Smooth muscle cell (in vitro differentiated cells): ENCODE measurements around the gene SLC36A2. TPM values are rescaled to one million over a fixed set of nuclear protein-coding genes. Genes with fewer than 3 reads are reported as not detected.

Source experiments
- DNase-seq: peaks from one replicate; lab custom pipeline; 2025; ENCODE audit not compliant: unreplicated experiment; lab: John Stamatoyannopoulos, UW
- H2AFZ ChIP-seq: fragments of 200-600 bp; sonication (generic); 2 replicates; pipeline ENCODE4 v1.6.0; 2016; ENCODE audit warnings: antibody characterized with exemption, low read depth, mild to moderate bottlenecking
- H3F3A ChIP-seq: fragments of 200-600 bp; sonication (generic); 2 replicates; pipeline ENCODE4 v1.6.0; 2017; ENCODE audit warnings: antibody characterized with exemption, low read depth
- H3K27ac ChIP-seq: fragments of 200-600 bp; sonication (generic); 2 replicates; pipeline ENCODE4 v1.5.1; 2016; ENCODE audit warnings: low read depth, mild to moderate bottlenecking
- H3K27me3 ChIP-seq: fragments of 200-600 bp; sonication (generic); 2 replicates; pipeline ENCODE4 v1.6.1; 2016; ENCODE audit warnings: low read depth, mild to moderate bottlenecking
- H3K36me3 ChIP-seq: fragments of 200-600 bp; sonication (generic); 2 replicates; pipeline ENCODE4 v1.5.1; 2016; ENCODE audit warnings: low read depth
- H3K4me1 ChIP-seq: fragments of 200-600 bp; sonication (generic); 2 replicates; pipeline ENCODE4 v1.5.1; 2016; ENCODE audit warnings: low read depth
- H3K4me2 ChIP-seq: fragments of 200-600 bp; sonication (generic); 2 replicates; pipeline ENCODE4 v1.6.0; 2016; ENCODE audit warnings: mild to moderate bottlenecking
- H3K4me3 ChIP-seq: fragments of 200-600 bp; sonication (generic); 2 replicates; pipeline ENCODE4 v1.5.1; 2016; ENCODE audit warnings: mild to moderate bottlenecking
- H3K79me2 ChIP-seq: fragments of 200-600 bp; sonication (generic); 2 replicates; pipeline ENCODE4 v1.6.0; 2016; ENCODE audit warnings: low read depth, mild to moderate bottlenecking
- H3K9ac ChIP-seq: fragments of 200-600 bp; sonication (generic); 2 replicates; pipeline ENCODE4 v1.6.0; 2016; ENCODE audit warnings: low read depth
- H3K9me3 ChIP-seq: fragments of 200-600 bp; sonication (generic); replicated peaks from 2 replicates; pipeline ENCODE4 v1.5.1; 2016; ENCODE audit warnings: low read depth
- H4K20me1 ChIP-seq: fragments of 200-600 bp; sonication (generic); 2 replicates; pipeline ENCODE4 v1.6.0; 2016; ENCODE audit warnings: low read depth
- CTCF ChIP-seq: fragments of 200-600 bp; sonication (generic); IDR thresholded peaks from 2 replicates; pipeline ENCODE4 v1.5.1; 2017; ENCODE audit warnings: borderline replicate concordance, mild to moderate bottlenecking, antibody characterized with exemption; ENCODE audit not compliant: insufficient read depth, poor library complexity, severe bottlenecking
- WGBS: methylation state at CpG from one replicate; pipeline ENCODE4 v1.1.7; 2016; ENCODE audit warnings: low lambda C conversion rate; 5-methylcytosine and 5-hydroxymethylcytosine counted together
- polyA plus RNA-seq: library from polyadenylated mRNA; unstranded; fragments of >200 nt; fragmentation: Nextera tagmentation; extraction: Ambion mirVana; gene quantifications from 2 replicates; pipeline ENCODE4 v1.2.1, GENCODE V29; 2016
- total RNA-seq: library from RNA; depleted of rRNA; stranded (reverse); fragments of >200 nt; gene quantifications from 2 replicates; pipeline ENCODE4 v1.2.3, GENCODE V29; 2014

The SLC36A2 gene
- total and polyA plus RNA-seq, 2 experiments from 2014 or later, result not detected

DNA sequence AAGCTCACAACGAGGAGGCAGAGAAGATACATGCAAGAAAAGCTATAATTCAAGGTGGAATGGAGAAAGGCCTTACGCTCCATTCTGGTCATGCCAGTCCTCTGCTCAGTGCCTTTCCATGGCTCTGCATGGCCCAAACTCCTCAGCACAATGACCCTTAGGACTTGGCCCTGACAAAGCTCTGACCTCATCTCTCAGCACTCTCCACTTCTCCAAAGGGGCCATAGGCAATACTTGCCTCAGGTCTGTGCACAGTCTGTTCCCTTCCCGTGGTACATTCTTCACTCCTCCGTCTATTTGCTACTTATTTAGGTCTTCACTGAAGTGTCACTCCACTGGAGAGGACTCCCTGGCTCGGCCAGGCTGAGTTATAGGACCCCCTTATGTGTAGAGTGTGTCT lies 68.5 kb downstream of the SLC36A2 start:
- H3K4me3 ChIP-seq, result no peak overlapping the region
- WGBS, result 90% methylated on average over 5 of the region's 5 CpGs

DNA sequence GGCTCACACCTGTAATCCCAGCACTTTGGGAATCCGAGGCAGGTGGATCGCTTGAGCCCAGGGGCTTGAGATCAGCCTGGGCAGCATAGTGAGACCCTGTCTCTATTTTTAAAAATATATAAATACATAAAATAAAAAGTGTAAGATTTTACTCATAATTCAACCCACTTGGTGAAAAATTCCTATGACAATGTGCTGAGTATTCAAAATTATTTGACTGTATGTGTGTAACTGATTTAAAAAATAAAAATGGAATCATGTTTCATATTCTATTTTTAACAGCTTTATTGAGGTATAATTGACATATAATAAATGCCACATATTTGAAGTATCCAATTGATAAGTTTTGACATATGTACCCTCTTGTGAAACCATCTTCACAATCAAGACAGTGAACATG lies 71.6 kb downstream of the SLC36A2 start:
- 99% methylated on average over 2 of the region's 2 CpGs for WGBS

More for the DNA sequence above, 68.5 kb downstream of the SLC36A2 start:
- no peak overlapping the region for H3K27ac ChIP-seq
- no peak overlapping the region for H3K9ac ChIP-seq
- no peaks in the 10 kb centered on the region for H3K9me3 ChIP-seq
- peaks cover 5% of the 10 kb centered on the region for H3K27me3 ChIP-seq
- no peaks in the 10 kb centered on the region for H3K36me3 ChIP-seq
- no peaks in the 10 kb centered on the region for H3F3A ChIP-seq
- H3K79me2 ChIP-seq, result no peaks in the 10 kb centered on the region
- no peak overlapping the region for H3K4me2 ChIP-seq
- H4K20me1 ChIP-seq, result no peaks in the 10 kb centered on the region
- no peak for DNase-seq
- no peaks in the 10 kb centered on the region for H3K4me1 ChIP-seq
- TF ChIP-seq CTCF, result no peak
- no peak overlapping the region for H2AFZ ChIP-seq

DNA sequence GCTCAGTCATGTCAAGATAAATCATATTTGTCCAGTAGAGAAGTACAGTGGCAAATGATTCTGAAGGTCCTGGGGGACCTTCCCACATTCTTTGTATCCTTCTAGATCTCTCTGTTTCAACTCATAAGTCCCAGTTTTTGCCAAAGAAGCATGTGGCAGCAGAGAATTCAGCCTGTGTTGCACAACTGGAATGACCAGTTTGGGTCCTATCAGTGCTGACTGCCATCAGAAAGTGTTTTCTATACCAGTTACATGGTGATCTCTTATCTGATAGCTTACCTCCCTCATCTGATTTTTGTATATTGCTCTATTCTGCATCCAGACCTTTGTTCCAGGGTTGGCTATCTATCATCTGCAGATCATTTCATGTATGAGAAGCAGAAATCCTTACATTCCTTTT lies 72.7 kb downstream of the SLC36A2 start:
- H3K9ac ChIP-seq, result no peak overlapping the region
- peaks cover 4% of the 10 kb centered on the region for H3K4me1 ChIP-seq
- peaks cover 5% of the 10 kb centered on the region for H3K27me3 ChIP-seq
- no peaks in the 10 kb centered on the region for H3K36me3 ChIP-seq
- H4K20me1 ChIP-seq, result no peaks in the 10 kb centered on the region
- H3F3A ChIP-seq, result no peaks in the 10 kb centered on the region
- no peak for TF ChIP-seq CTCF
- H3K79me2 ChIP-seq, result no peaks in the 10 kb centered on the region
- H3K9me3 ChIP-seq, result no peaks in the 10 kb centered on the region
- H2AFZ ChIP-seq, result no peak overlapping the region
- H3K4me3 ChIP-seq, result no peak overlapping the region
- DNase-seq, result no peak
- no peak overlapping the region for H3K4me2 ChIP-seq
- no peak overlapping the region for H3K27ac ChIP-seq

More for the DNA sequence above, 71.6 kb downstream of the SLC36A2 start:
- H3K4me2 ChIP-seq, result no peak overlapping the region
- no peak for TF ChIP-seq CTCF
- H3F3A ChIP-seq, result no peaks in the 10 kb centered on the region
- H3K27ac ChIP-seq, result no peak overlapping the region
- no peak for DNase-seq
- no peak overlapping the region for H3K4me3 ChIP-seq
- H3K27me3 ChIP-seq, result peaks cover 5% of the 10 kb centered on the region
- H3K4me1 ChIP-seq, result no peaks in the 10 kb centered on the region
- H3K79me2 ChIP-seq, result no peaks in the 10 kb centered on the region
- H4K20me1 ChIP-seq, result no peaks in the 10 kb centered on the region
- H3K9ac ChIP-seq, result no peak overlapping the region
- H3K36me3 ChIP-seq, result no peaks in the 10 kb centered on the region
- no peak overlapping the region for H2AFZ ChIP-seq
- no peaks in the 10 kb centered on the region for H3K9me3 ChIP-seq

DNA sequence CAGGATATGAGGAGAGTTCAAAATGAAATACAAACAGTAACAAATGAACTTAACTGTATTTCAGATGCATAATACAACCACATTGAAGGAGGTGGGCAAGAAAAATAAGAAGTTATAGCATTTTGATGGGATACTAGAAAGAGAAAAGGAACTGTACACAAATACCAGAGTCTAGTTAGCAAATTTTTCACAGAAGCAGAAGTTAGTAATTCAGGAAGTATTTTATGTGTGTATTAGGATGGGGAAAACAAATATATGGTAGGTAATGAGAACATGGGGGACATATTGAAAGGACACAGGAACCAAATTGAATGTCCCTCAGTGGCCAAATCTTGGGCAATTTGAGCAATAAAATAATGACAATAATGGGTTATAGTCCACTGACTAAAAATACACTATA lies 76.0 kb downstream of the SLC36A2 start:
- H3K27ac ChIP-seq, result no peak overlapping the region
- no peaks in the 10 kb centered on the region for H3K9me3 ChIP-seq
- H3K4me1 ChIP-seq, result peaks cover 4% of the 10 kb centered on the region
- no peak for DNase-seq
- H3K27me3 ChIP-seq, result peaks cover 5% of the 10 kb centered on the region
- no peaks in the 10 kb centered on the region for H3K79me2 ChIP-seq
- H2AFZ ChIP-seq, result no peak overlapping the region
- H3K9ac ChIP-seq, result no peak overlapping the region
- no peak for TF ChIP-seq CTCF
- no peak overlapping the region for H3K4me3 ChIP-seq
- H3F3A ChIP-seq, result no peaks in the 10 kb centered on the region
- H4K20me1 ChIP-seq, result no peaks in the 10 kb centered on the region
- no peak overlapping the region for H3K4me2 ChIP-seq
- no peaks in the 10 kb centered on the region for H3K36me3 ChIP-seq
